Testis (tissue), 3 donors: Measurements from ENCODE around the gene ATP11C. TPM values are rescaled to one million over a fixed set of nuclear protein-coding genes. Genes with fewer than 3 reads are reported as not detected.
A peak's percentile ranks its signal among the peaks of the same experiment; 100 is the strongest.

Source experiments
- DNase-seq: peaks from one replicate; pipeline ENCODE4 v3.0.0-alpha.2; 2019
- H3K27ac ChIP-seq, 2 donors: fragments of 200-600 bp; sonication (generic); one replicate each; pipeline ENCODE4 v1.5.1; 2019
- H3K27me3 ChIP-seq: fragments of 200-600 bp; sonication (generic); one replicate; pipeline ENCODE4 v1.5.1; 2019
- H3K36me3 ChIP-seq: fragments of 200-600 bp; sonication (generic); one replicate; pipeline ENCODE4 v1.5.1; 2017; ENCODE audit warnings: low read depth; ENCODE audit errors: missing control alignments
- H3K4me1 ChIP-seq: fragments of 200-600 bp; sonication (generic); one replicate; pipeline ENCODE4 v1.5.1; 2019
- H3K4me3 ChIP-seq, 2 donors: fragments of 200-600 bp; sonication (generic); one replicate each; pipeline ENCODE4 v1.5.1; 2017 to 2019
- H3K9me3 ChIP-seq: fragments of 200-600 bp; sonication (generic); one replicate; pipeline ENCODE4 v1.5.1; 2017
- POLR2A ChIP-seq: fragments of 450-650 bp; IDR thresholded peaks from one replicate; pipeline ENCODE4 v1.6.1; 2017; ENCODE audit warnings: antibody characterized with exemption, mild to moderate bottlenecking, moderate library complexity
- WGBS, 2 donors: methylation state at CpG; one replicate each; pipeline ENCODE4 v1.1.5; 2018; 5-methylcytosine and 5-hydroxymethylcytosine counted together
- intact Hi-C: fragments of 100-400 bp; cut with DNase I; formaldehyde crosslinking; loops from one replicate; pipeline ENCODE4 v1.15.1; 2023; ENCODE audit warnings: low total_unique reads
- polyA plus RNA-seq: library from polyadenylated mRNA; stranded (reverse); fragments of 350-450 nt; fragmentation: Illumina TruSeq; extraction: RNeasy Lipid Tissue Mini Kit (QIAGEN cat#74804); gene quantifications from one replicate; pipeline ENCODE4 v1.2.3, GENCODE V29; 2014; ENCODE audit warnings: low read depth, low replicate concordance; ENCODE audit not compliant: insufficient read depth
- total RNA-seq, 2 donors: library from RNA; depleted of rRNA; stranded (reverse); fragments of >200 nt; gene quantifications; one replicate each; pipeline ENCODE4 v1.2.3, GENCODE V29; 2016
- TF ChIP-seq, protein P1 (sequence below), 3 experiments: fragments of 450-650 bp in 2 of 3; fragments of 200-600 bp in 1 of 3; sonication (generic) in 1 of 3; IDR thresholded peaks; one replicate each; pipeline ENCODE4 v1.5.1; 2016 to 2019; ENCODE audit warnings: antibody characterized with exemption in 3 of 3, mild to moderate bottlenecking in 2 of 3, moderate library complexity in 1 of 3

Gene ATP11C
- total and polyA plus RNA-seq, 3 donors from 2014 or later: 15.9 to 36.6 (median 33.8) TPM

DNA sequence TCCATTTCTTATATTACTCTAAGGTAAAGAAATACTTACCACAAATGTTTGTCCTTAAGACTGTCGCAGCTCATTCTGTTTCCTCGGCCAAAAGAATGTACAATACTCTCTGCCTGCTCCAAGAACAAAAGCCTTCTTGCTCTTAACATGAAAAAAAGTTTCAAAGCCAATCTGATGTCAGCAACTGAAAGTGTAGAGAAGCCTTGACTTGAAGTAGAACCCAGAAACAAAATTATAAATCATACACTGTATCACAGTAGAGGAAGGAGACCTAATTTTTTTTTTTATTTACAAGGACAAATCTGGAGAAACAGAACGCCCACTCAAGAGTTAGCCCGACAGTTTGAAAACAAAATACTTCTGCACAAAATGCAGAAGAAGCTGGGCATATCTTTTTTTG is 224.8 kb downstream of the ATP11C start, which contains the start of gene MCF2:
MCF2 (minus strand) TSS at position 101 of the 400 bp plus-strand sequence. CDS start 56,423 bp downstream, outside the sequence.
- intact Hi-C loops: no loop called here
- H3K4me3 ChIP-seq: no peak within 1 kb of the TSS
- H3K36me3 ChIP-seq: no peaks in the 10 kb centered on the region
- no peak for DNase-seq
- H3K9me3 ChIP-seq: no peaks in the 10 kb centered on the region
- 31 to 40% methylated on average over 4 of the region's 4 CpGs for WGBS, 2 donors
- H3K27me3 ChIP-seq: no peaks in the 10 kb centered on the region
- TF ChIP-seq, protein P1, sequence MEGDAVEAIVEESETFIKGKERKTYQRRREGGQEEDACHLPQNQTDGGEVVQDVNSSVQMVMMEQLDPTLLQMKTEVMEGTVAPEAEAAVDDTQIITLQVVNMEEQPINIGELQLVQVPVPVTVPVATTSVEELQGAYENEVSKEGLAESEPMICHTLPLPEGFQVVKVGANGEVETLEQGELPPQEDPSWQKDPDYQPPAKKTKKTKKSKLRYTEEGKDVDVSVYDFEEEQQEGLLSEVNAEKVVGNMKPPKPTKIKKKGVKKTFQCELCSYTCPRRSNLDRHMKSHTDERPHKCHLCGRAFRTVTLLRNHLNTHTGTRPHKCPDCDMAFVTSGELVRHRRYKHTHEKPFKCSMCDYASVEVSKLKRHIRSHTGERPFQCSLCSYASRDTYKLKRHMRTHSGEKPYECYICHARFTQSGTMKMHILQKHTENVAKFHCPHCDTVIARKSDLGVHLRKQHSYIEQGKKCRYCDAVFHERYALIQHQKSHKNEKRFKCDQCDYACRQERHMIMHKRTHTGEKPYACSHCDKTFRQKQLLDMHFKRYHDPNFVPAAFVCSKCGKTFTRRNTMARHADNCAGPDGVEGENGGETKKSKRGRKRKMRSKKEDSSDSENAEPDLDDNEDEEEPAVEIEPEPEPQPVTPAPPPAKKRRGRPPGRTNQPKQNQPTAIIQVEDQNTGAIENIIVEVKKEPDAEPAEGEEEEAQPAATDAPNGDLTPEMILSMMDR (IDR thresholded peaks at IDR 0.05): no peak
- no peak for TF ChIP-seq POLR2A
- no peaks in the 10 kb centered on the region for H3K4me1 ChIP-seq
- no peak within 1 kb of the TSS for H3K27ac ChIP-seq

DNA sequence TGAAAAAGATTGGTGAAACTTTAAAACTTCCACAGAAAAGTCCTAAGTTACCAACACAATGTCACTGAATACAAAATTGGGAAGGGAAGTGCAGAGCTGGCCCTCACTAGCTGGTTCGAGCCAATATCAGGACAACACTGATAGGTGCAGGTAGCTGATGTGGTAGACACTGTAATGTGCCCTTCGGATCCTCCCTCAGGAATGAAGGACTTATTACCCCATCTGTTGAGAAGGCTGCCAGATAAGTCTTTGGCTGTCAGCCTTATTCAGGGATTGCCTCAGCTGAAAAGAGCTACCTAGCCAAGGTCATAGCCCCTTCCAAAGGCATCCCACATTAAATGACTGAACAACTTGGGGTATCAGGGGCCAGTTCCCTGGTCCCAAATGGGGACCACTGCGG is 230.2 kb downstream of the ATP11C start:
- WGBS, 2 donors: 67 to 70% methylated on average over 1 to 3 of the region's 3 CpGs

DNA sequence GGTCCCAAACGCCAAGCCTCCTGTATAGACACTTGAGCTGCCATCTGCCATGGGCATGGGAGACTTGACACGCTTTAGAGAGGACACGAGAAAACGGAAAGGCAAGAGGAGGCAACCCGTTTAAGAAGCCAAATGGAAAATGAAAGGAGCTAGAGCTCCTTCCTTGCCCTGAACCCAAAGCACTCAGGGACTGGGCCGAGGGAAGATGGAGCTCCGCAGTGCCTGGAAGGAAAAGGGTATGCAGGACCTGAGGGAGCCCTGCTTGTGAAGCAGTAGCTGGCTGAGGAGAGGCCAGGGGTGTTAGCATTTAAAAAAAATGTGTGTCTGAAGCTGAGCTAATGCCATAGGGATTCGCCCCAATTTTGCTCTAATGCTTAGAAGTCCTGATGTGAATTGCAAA is 239.9 kb downstream of the ATP11C start:
- intact Hi-C loops: no loop called here
- WGBS, 2 donors: 24 to 27% methylated on average over 4 to 8 of the region's 8 CpGs

More for the DNA sequence above, 230.2 kb downstream of the ATP11C start:
- Histone ChIP-seq H3K27me3 (no peaks in the 10 kb centered on the region), H3K4me1 (no peaks in the 10 kb centered on the region), H3K4me3 (no peak overlapping the region), H3K36me3 (no peaks in the 10 kb centered on the region), H3K9me3 (no peaks in the 10 kb centered on the region), H3K27ac (no peak overlapping the region)
- no peak for DNase-seq
- intact Hi-C loops: no loop called here
- no peak for TF ChIP-seq POLR2A
- TF ChIP-seq, protein P1 (IDR thresholded peaks at IDR 0.05): no peak

DNA sequence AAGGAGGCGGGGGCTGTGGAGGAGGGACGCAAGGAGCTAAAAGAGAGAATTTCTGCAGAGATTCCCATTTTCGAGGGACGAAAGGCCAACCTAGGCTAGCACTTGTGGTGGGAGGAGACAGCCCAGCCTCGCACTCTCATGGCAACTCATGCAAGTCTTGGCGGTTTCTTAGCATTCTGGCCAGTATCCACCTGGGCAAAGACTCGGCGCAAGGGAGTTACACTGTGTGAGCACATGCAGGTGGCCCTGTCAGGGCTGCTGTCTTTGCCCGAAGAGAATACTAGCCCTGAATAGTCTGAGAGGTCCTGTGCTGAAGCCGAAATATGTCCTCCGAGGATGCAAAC is 240.4 kb downstream of the ATP11C start:
- 4% methylated on average over 10 of the region's 11 CpGs; no CpG with 5 or more reads in 1 of the 2 donors for WGBS, 2 donors
- DNase-seq: peak; percentile 36
- no peak for TF ChIP-seq POLR2A
- TF ChIP-seq, protein P1 (IDR thresholded peaks at IDR 0.05): no peak
- H3K4me1 ChIP-seq: no peaks in the 10 kb centered on the region
- intact Hi-C loops: no loop called here
- H3K36me3 ChIP-seq: no peaks in the 10 kb centered on the region
- peak overlapping the region in 1 of 2 donors; percentile 55 for H3K27ac ChIP-seq
- no peaks in the 10 kb centered on the region for H3K9me3 ChIP-seq
- H3K27me3 ChIP-seq: no peaks in the 10 kb centered on the region
- peak overlapping the region; percentile 17 to 59 for H3K4me3 ChIP-seq

More for the DNA sequence above, 239.9 kb downstream of the ATP11C start:
- Histone ChIP-seq H3K4me1 (no peaks in the 10 kb centered on the region), H3K36me3 (no peaks in the 10 kb centered on the region), H3K27ac (no peak overlapping the region), H3K4me3 (peak overlapping the region in 1 of 2 donors; percentile 59), H3K9me3 (no peaks in the 10 kb centered on the region), H3K27me3 (no peaks in the 10 kb centered on the region)
- TF ChIP-seq POLR2A: no peak
- TF ChIP-seq, protein P1 (IDR thresholded peaks at IDR 0.05): no peak
- no peak for DNase-seq

DNA sequence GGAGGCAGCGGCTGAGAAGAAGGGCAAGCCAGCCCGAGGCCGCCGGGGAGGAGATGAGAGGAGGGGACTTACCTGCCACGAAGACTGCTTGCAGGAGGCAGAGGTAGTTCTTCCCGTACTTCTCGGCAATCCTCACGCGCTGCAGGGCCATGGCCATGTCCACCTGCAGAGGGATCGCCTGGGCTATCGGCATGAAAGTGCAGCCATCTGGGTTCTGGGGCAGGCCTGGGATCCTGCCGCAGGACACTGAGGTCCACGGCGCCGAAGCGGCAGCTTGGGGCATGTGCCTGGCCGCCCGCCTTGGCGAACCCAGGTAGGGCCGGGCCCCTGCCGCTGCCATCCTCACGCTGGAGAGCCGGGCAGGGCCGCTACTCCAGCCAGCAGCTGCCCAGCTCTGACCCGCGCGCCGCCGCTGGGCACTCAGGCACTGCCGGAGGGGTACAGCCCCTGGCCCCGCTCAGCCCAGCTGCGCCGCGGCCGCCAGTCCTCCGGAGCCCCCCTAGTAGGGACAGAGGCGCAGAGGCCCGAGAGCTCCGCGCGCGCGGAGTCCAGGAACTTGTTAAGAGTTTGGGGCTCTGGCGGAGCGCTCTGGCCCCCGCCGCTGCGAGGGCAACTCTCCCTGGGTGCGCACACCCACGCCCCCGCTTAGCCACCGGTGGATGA is 240.9 kb downstream of the ATP11C start:
- Histone ChIP-seq H3K27ac (peak overlapping the region in 1 of 2 donors; percentile 55), H3K4me1 (no peaks in the 10 kb centered on the region), H3K36me3 (no peaks in the 10 kb centered on the region), H3K27me3 (no peaks in the 10 kb centered on the region), H3K9me3 (no peaks in the 10 kb centered on the region), H3K4me3 (peak overlapping the region; percentile 17 to 59)
- DNase-seq: no peak
- 0 to 2% methylated on average over 2 to 18 of the region's 52 CpGs for WGBS, 2 donors
- TF ChIP-seq POLR2A: no peak
- TF ChIP-seq, protein P1 (IDR thresholded peaks at IDR 0.05): no peak
- intact Hi-C loops: no loop called here
